Measurements from ENCODE around the gene GPC5.

GRCh38 chr13:91579320-91579719, 180.9 kb downstream of the GPC5 start:
- TF ChIP-seq YY1 (IDR thresholded peaks at IDR 0.05; ENCODE audit: insufficient read depth, insufficient read length), result no peak
- TF ChIP-seq SUZ12 (IDR thresholded peaks at IDR 0.05; ENCODE audit: extremely low read depth, insufficient read depth, insufficient read length), result no peak
